Measurements from ENCODE around the gene RAB11FIP2.

The RAB11FIP2 gene

GRCh38 chr10:117980216-117980615 is 66.5 kb downstream of the RAB11FIP2 start:
- DNase-seq: no peak

- no peak for DNase-seq
These were observed 74.4 kb downstream of the RAB11FIP2 start for GRCh38 chr10:117972168-117972837.

- no peak for DNase-seq
These were observed 75.8 kb downstream of the RAB11FIP2 start for GRCh38 chr10:117970962-117971361.

GRCh38 chr10:117969592-117969991 is 77.1 kb downstream of the RAB11FIP2 start:
- no peak for DNase-seq

- DNase-seq: no peak
These were observed 78.2 kb downstream of the RAB11FIP2 start for GRCh38 chr10:117968354-117969182.

- no peak for DNase-seq
These were observed 79.5 kb downstream of the RAB11FIP2 start for GRCh38 chr10:117967149-117967650.

- DNase-seq: no peak
These were observed 80.8 kb downstream of the RAB11FIP2 start for GRCh38 chr10:117965984-117966383.

- DNase-seq: no peak
These were observed 82.2 kb downstream of the RAB11FIP2 start for GRCh38 chr10:117964536-117964935.

GRCh38 chr10:117960345-117960935 is 86.3 kb downstream of the RAB11FIP2 start:
- no peak for DNase-seq

GRCh38 chr10:117956972-117957371 is 89.8 kb downstream of the RAB11FIP2 start:
- DNase-seq: no peak

- no peak for DNase-seq
These were observed 91.6 kb downstream of the RAB11FIP2 start for GRCh38 chr10:117955176-117955575.

All from GF-D8 (cell line).